AG09319 (cell line): ENCODE data around the gene EXOSC10.
"Not testable (repeated sequence)": the region's sequence is repeated elsewhere in the genome, so short reads cannot be mapped to it uniquely, and the experiment has no call there.

Experiments used
- DNase-seq: peaks from one replicate; pipeline ENCODE4 v3.0.0-alpha.2; 2010; ENCODE audit warnings: low read depth; ENCODE audit errors: extremely low read depth
- TF ChIP-seq, protein P1 (sequence below): IDR thresholded peaks from 2 replicates; pipeline ENCODE4 v1.5.1; 2011; ENCODE audit warnings: low read depth, mild to moderate bottlenecking, inconsistent platforms, low read length, moderate library complexity

The EXOSC10 gene

DNA sequence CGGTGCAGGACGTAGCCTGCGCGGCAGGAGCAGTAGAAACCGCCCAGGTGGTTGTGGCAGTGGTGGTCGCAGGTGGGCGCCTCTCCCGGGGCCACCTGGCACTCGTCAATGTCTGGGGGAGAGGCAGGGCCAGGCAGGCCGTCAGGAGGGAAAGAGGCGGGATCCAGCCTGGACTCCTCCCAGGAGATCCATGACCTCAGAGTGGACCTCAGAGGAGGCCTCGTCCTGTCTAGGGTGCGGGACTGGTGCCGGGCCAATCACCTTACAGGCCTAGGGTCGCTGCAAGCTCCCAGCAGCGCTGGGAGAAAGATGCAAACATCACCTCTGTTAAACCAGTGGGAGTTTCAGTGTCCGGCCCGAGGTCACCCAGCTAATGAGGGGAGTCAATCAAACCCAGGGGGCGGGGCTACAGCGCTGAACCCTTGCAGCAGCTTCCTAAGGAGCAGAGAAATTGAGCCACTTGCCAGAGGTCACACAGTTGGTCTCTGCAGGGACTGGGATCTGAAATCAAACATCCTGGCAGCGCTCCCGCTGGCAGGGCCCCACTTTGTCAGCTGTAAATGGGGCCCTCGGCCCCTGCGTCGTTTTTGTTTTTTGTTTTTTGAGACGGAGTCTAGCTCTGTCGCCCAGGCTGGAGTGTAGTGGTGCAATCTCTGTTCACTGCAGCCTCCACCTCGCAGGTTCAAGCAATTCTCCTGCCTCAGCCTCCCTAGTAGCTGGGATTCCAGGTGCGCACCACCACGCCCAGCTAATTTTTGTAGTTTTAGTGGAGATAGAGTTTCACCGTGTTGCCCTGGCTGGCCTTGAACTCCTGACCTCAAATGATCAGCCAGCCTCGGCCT lies 54.0 kb downstream of the EXOSC10 start:
- no peak for DNase-seq
- TF ChIP-seq, protein P1, sequence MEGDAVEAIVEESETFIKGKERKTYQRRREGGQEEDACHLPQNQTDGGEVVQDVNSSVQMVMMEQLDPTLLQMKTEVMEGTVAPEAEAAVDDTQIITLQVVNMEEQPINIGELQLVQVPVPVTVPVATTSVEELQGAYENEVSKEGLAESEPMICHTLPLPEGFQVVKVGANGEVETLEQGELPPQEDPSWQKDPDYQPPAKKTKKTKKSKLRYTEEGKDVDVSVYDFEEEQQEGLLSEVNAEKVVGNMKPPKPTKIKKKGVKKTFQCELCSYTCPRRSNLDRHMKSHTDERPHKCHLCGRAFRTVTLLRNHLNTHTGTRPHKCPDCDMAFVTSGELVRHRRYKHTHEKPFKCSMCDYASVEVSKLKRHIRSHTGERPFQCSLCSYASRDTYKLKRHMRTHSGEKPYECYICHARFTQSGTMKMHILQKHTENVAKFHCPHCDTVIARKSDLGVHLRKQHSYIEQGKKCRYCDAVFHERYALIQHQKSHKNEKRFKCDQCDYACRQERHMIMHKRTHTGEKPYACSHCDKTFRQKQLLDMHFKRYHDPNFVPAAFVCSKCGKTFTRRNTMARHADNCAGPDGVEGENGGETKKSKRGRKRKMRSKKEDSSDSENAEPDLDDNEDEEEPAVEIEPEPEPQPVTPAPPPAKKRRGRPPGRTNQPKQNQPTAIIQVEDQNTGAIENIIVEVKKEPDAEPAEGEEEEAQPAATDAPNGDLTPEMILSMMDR, result no peak

DNA sequence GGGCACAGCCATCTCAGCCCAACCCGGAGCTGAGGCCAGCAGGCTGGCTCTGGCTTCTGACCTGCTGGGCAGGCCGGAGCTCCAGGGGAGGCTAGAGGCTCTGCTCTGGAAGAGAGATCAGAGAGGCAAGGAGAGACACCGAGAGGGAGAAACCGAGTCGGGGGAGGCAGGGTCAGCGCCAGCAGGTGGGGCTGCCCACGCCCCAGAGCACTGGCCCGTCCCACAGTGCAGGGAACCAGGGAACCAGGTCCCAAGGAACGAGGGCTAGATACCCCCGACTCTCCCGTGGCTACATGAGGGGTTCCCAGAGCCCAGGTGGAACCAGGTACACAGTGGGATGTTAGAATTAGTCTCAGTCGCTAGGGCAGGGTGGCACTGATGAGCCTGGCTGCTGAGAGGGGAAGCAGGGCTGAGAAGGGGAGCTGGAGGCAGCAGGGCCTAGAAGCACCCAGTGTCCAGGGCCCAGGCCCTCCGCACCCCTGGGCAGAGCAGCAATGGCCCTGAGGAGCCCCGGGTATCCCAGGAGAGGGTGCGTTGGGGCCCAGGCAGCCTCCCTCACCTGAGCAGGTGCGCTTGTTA lies 54.7 kb downstream of the EXOSC10 start:
- DNase-seq, result no peak
- TF ChIP-seq, protein P1, result no peak

DNA sequence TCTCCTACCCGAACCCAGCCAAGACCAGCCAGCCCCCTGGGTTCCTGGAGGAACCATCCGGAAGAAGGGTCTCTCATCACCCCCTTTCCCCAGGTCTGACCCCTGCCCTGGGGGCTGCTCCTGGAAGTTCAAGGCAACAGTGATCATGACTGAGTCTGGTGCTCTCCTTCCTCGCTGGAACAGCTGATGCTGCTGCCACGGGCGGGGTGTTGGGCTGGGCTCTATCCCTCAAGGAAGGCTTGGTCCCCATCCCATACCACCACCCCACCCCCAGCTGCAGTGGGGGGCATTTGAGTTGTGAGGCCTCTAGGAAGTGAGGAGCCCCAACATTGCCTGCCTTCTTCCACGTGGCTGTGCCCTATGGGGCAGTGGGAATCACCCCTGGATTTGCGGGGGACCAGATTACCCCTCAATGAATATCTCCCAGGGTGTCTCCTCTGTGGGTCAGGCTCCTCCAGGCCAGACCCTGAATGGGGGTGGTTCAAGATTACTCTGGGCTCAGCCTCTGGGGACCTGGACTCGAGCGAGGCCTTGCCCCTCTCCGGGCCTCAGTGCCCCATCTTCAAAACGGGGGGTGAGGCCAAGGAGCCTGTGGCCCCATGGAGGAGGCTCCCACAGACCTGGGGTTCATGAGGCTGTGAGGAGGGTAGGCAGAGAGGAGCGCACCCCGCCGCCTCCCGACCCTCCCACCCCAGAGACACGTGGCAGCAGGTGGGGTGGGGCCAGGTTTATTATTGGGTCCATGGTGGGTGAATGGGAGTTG lies 55.4 kb downstream of the EXOSC10 start:
- TF ChIP-seq, protein P1, result no peak
- DNase-seq, result no peak

DNA sequence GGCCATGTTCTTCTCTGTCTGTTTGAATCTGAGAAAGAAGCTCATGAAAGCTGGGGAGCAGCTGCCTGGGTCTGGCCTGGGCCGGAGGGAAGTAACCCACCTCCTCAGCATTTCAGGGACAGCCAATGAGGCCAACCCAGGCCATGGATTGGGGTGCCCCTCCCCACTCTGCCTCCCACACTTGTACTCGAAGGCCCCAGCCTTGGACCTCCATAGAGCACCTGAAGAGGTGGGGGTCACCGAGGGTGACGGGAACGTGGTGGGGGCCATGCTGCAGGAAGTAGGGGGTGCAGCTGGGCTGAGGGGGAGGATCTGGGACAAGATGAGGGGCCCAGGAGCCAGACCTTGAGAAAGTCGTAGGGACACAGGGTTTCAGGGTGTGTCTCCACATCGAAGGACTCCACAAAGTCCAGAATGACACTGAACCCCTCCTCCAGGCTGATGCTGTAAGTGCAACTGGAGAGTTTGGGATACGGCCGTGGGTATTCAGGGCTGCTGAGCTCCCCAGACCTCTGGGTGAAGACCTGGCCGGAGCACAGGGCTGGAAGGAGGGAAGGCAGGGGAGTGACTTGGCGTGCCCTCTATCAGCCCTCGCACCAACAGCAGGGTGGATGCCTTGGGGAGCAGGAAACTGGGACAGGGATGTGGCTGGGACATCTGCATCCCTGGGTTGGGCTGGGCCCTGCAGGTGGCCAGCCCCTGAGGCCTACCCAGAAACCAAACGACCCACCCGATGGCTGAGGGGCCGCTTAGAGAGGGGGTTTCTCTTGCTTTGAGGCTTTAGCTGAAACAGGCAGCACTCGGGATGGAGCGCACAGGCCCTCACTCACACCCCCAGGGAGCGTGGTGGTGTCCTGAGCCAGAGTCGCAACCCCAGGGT lies 56.4 kb downstream of the EXOSC10 start:
- TF ChIP-seq, protein P1, result no peak
- no peak for DNase-seq

DNA sequence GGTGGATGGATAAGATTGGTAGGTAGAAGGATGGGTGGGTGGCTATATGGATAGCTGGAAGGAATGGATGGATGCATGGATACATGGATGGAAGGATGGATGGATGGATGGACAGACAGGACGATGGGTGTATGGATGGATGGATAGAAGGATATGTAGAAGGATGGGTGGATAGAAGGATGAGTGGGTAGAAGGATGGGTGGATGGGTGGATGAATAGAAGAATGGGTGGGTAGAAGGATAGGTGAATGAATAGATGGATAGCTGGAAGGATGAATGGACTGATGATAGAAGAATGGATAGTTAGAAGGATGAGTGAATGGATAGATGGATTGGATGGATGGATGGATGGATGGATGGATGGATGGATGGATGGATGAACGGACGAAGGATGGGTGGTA lies 57.6 kb downstream of the EXOSC10 start:
- DNase-seq, result no peak
- TF ChIP-seq, protein P1, result no peak

DNA sequence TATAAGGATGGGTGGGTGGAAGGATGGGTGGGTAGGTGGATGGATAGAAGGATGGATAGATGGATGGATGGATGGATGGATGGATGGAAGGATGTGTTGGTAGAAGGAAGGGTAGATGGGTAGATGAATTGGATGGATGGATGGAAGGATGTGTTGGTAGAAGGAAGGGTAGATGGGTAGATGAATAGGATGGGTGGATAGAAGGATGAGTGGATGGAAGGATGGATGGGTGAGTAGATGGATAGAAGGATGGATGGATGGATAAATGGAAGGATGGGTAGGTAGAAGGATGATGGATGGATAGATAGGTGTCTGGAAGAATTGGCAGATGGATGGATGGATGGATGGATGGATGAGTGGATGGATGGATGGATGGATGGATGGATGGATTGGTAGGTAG lies 58.6 kb downstream of the EXOSC10 start:
- no peak for DNase-seq
- TF ChIP-seq, protein P1, result no peak

DNA sequence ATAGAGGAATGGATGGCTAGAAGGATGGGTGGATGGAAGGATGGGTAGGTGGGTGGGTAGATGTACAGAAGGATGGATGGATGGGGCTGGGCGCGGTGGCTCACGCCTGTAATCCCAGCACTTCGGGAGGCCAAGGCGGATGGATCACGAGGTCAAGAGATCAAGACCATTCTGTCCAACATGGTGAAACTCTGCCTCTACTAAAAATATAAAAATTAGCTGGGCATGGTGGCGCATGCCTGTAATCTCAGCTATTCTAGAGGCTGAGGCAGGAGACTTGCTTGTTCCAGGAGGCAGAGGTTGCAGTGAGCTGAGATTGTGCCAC lies 59.6 kb downstream of the EXOSC10 start:
- not testable (repeated sequence) for DNase-seq
